KOPT-K1 (cell line): Measurements from ENCODE around the gene SIAH3.
"Not testable (repeated sequence)": the region's sequence is repeated elsewhere in the genome, so short reads cannot be mapped to it uniquely, and the experiment has no call there.

ENCODE experiments used
- H3K27ac ChIP-seq: fragments of 200-600 bp; sonication (generic); 2 replicates; pipeline ENCODE4 v1.5.1; 2016; ENCODE audit warnings: antibody characterized with exemption, mild to moderate bottlenecking, low read depth, low read length; ENCODE audit not compliant: poor library complexity, severe bottlenecking
- H3K36me3 ChIP-seq: fragments of 200-600 bp; sonication (generic); 2 replicates; pipeline ENCODE4 v1.5.1; 2017; ENCODE audit warnings: antibody characterized with exemption, mild to moderate bottlenecking, low read length, moderate library complexity; ENCODE audit not compliant: insufficient read depth
- H3K9me3 ChIP-seq: fragments of 200-600 bp; sonication (generic); 2 replicates; pipeline ENCODE4 v1.5.1; 2017; ENCODE audit warnings: antibody characterized with exemption, low read length, mild to moderate bottlenecking; ENCODE audit not compliant: insufficient read depth, poor library complexity, severe bottlenecking

SIAH3 gene

DNA sequence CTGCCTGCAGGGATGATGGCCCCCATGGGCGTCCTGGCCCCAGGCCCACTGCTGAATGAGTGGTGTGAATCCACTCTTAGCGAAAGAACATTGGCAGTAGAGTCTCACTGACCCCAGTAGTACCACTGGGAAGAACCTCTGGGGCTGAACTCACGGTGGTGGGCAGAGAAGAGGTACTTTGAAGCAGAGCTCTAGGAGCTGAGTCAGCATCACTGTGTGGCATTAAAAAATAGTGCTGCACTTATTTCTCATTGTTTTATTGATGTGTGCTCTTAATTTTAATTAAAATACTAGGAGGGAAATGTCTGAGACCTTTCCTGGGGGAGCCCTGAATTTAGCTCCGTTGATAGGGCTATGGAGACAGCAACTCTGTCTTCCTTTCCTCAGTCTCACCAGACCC lies 88.1 kb downstream of the SIAH3 start:
- Histone ChIP-seq H3K27ac (no peak overlapping the region), H3K36me3 (no peaks in the 10 kb centered on the region)

DNA sequence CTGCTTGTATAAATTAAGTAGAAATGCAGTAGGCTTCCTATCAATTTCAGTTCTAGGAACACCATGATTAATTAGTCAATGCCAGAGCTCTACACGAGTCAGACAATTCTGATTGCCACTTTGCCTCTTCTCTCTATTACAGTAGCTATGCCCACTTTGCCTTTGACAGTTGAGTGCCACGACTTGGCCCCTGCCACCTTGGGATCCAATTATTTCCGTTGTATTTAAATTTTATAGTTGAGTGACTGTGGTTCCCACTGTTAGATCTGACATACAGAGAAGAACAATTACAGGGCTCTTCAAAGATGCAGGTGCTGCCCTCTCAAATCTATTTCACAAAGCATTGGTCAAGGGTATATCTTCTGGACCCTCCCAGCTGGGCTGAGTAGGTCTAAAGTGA lies 94.0 kb downstream of the SIAH3 start:
- H3K36me3 ChIP-seq, H3K27ac ChIP-seq: not testable (repeated sequence)
- H3K9me3 ChIP-seq, result peaks cover 12% of the 10 kb centered on the region

More for the DNA sequence above, 88.1 kb downstream of the SIAH3 start:
- H3K9me3 ChIP-seq, result no peaks in the 10 kb centered on the region

DNA sequence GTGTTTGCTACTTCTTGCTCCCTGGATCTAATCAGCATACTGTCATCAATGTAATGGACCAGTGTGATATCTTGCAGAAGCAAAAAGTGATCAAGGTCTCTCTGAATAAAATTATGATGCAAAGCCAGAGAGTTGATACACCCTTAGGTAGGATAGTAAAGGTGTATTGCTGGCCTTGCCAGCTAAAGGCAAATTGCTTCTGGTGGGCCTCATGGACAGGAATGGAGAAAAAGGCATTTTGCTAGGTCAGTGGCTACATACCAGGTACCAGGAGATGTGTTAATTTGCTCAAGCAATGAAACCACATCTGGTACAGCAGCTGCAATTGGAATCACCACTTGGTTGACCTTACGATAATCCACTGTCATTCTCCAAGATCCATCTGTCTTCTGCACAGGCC lies 95.1 kb downstream of the SIAH3 start:
- H3K36me3 ChIP-seq, H3K27ac ChIP-seq: not testable (repeated sequence)
- peaks cover 12% of the 10 kb centered on the region for H3K9me3 ChIP-seq

DNA sequence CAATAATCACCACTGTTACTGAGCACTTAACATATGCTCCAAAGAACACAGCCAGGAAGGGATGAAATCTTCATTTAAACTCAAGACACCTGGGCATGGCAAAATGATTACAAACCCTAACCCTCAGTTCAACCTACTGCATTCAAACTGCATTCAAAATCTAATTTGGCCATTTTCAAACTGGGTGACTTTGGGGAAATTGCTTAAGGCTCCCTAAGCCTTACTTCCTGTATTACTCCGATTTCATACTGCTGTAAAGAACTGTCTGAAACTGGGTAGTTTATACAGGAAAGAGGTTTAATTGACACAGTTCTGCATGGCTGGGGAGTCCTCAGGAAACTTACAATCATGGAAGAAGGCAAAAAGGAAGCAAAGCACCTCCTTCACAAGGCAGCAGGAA lies 99.0 kb downstream of the SIAH3 start:
- Histone ChIP-seq H3K27ac (no peak overlapping the region), H3K9me3 (peaks cover 5% of the 10 kb centered on the region), H3K36me3 (no peaks in the 10 kb centered on the region)

DNA sequence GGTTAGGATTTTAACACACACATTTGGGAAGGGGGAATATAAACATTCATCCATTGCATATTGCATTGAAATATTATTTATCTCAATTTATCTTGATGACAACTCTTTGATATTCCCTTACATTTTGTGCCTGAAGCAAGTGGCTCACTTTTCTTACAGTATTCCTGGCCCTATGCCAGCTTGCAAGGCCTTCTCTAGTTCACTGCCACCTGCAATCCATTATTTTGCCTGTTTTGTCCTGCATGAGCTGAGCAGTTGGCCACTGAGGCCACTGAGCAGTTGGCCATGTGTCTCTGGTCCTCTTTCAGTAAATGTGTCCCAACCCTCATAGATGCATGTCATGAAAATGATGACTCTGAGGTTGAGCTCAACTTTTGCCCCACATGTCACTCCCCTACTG lies 99.7 kb downstream of the SIAH3 start:
- Histone ChIP-seq H3K9me3 (no peaks in the 10 kb centered on the region), H3K36me3 (no peaks in the 10 kb centered on the region), H3K27ac (no peak overlapping the region)

DNA sequence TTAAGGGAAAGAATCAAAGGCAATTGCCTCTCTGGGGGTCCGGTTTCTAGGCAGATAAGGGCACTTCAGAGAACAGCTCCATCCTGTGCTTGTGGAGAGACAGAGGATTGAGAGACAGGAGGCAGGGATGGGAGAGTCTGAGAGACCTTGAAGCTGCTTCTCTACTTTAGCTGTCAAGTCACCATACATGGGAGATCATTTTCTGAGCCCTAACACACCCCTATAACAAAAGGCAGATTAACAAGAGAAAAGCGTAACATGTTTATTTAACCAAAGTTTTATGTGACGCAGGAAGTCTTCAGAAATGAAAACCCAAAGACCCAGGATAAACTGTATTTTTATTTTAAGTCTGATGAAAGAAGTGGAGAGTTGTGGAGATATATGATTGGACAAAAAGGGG lies 101.0 kb downstream of the SIAH3 start:
- no peak overlapping the region for H3K27ac ChIP-seq
- no peaks in the 10 kb centered on the region for H3K36me3 ChIP-seq
- no peaks in the 10 kb centered on the region for H3K9me3 ChIP-seq

DNA sequence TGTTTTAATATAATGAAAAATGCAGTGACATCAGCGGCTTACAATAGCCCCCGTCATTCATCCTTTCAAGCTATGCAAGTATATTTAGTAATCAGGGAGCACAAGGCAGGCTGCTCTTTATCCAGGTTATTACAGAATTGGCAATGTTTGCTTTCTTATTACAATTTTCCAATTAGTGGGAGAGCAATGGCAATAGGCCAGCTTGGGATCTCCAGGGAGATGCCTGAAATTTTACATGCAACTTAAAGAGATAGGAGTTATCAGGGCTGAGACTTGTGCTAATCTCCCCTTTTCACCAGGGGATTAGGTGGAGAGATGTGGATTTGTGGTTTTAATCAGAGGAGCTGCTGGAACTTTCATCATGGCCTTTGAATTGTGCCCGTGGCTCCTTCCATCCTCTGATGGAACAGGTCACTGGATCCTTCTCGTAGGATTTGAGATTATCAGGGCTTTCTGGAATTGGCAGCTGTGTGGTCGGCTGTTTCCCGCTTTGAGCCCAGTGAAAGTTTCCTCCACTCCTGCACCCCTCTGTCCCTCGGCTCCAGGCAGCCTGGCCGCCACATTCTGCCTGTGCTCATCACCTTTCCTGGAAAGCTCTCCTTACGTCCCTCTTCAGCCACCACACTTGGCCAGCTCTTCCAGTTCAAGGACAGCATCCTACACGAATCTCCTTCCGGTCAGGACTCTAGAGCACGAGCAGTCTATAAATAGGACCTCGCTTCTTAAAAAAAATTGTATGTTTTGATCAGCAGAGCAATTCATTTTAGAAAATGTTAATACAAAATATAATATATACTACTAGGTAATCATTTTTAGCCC lies 102.4 kb downstream of the SIAH3 start:
- no peaks in the 10 kb centered on the region for H3K9me3 ChIP-seq
- no peaks in the 10 kb centered on the region for H3K36me3 ChIP-seq
- no peak overlapping the region for H3K27ac ChIP-seq

DNA sequence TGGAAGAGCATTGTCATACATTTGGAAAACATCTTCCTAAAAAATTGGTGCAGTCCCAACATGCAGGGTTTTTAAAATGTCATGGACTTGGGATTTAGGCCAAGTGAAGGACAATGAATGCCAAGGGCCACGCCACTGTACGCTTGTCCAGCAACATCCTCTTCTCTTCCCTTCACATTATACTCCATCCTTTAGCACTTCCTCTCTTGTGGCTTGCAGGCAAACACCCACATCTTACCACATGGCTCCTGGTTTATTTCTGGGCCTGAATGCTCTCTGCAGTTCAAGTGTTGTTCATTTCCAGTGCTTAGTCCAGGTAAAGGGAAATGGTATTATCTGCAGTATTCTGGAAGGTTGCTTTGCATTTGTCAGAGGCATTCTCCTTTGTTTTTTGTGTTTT lies 104.5 kb downstream of the SIAH3 start:
- Histone ChIP-seq H3K27ac (no peak overlapping the region), H3K36me3 (no peaks in the 10 kb centered on the region), H3K9me3 (no peaks in the 10 kb centered on the region)

DNA sequence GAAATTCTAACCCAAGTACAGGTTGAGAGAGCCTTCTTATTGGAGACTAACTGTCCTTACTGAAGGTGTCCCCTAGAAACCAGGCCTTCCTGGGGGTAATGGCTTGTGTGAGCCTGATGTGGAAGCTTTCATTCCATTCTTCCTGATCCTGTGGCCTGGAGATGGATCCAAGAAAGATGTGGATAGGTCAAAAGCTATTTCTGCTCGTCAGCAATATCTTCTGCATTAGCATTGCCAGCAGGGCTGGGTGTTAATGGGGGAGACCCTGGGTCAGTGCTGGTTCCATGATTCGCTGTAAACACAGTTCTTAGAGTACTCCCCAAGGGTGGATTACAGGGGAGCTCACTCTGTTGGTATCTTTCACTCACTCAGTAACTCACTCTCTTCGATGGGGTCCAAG lies 106.6 kb downstream of the SIAH3 start:
- H3K36me3 ChIP-seq, result no peaks in the 10 kb centered on the region
- no peaks in the 10 kb centered on the region for H3K9me3 ChIP-seq
- H3K27ac ChIP-seq, result no peak overlapping the region

DNA sequence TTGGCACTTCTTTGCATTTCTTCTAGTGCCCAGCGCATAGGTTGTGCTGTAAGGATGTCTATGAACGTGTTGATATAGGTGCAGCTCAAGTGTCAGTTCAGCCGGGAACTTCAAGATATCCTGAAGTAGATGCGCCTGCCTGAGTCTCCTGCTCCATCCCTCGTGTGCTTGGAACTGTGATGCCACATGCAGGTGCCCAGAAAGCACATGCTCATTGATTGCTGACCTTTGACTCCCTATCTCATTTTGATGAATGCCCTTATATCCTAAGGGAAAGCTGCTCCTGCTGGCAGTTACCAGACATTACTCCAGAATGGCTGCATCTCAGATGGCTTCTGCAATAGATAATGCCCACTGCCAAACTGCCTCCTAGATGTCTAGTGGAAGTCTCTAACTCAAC lies 108.6 kb downstream of the SIAH3 start:
- Histone ChIP-seq H3K27ac (no peak overlapping the region), H3K9me3 (no peaks in the 10 kb centered on the region), H3K36me3 (no peaks in the 10 kb centered on the region)

DNA sequence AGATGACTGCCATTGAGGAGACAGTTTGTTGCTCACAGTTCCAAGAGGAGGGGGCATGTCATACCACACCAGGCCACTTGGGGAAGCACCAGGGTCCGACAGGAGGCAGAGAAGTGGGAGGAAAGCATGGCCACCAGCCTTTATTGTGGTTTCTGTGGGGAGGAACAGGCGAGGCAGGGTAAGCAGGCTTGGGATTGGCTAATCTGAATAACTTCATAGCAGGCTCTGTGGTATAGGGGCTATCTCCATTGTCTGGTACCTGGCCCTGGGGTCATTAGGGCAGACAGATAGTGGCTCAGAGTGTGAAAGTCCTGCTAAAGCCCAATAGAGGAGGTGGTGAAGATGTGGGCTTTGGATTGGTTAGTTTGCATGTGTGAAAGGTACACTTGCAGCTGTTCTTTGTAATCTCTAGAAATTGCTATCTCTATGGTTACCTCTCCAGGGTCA lies 114.0 kb downstream of the SIAH3 start:
- no peaks in the 10 kb centered on the region for H3K9me3 ChIP-seq
- H3K27ac ChIP-seq, result no peak overlapping the region
- no peaks in the 10 kb centered on the region for H3K36me3 ChIP-seq

DNA sequence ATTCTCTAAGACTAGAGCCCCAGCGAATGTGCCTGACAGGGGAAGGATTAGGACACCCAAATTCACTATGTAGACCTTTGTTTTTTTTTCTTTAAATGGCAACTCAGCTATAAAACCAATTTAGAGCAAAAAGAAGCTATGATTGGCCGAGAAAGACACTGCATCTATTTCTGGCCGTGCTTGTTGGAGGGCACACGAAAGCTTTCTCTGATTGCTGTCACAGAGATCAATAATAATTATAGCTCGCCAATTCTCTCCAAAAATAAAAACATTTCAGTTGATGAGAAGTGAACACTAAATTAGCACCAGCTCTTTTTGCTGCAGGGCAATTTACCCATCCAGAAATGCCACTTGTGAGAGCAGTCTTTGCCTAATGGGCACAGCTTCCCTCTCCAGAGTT lies 118.2 kb downstream of the SIAH3 start:
- no peaks in the 10 kb centered on the region for H3K36me3 ChIP-seq
- H3K27ac ChIP-seq, result no peak overlapping the region
- H3K9me3 ChIP-seq, result no peaks in the 10 kb centered on the region

DNA sequence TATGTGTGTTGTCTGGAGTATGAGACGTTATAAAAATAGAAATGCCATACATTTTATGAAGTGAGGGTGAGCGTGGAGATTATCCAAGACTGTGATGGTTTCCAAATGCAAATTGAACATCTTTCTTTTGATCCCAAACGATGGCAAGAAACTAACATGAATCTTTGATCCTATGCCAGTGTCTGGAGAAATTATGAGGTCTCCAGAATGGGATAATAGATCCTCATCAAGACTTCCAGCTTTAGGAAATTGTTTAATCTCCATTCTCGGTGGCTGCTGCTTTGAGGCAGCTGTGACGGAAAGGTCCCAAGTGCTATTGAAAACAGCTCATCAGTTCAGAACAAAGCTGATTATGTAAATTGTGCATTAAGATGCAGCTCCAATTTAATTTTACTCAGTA lies 118.6 kb downstream of the SIAH3 start:
- Histone ChIP-seq H3K36me3 (no peaks in the 10 kb centered on the region), H3K9me3 (no peaks in the 10 kb centered on the region), H3K27ac (no peak overlapping the region)

DNA sequence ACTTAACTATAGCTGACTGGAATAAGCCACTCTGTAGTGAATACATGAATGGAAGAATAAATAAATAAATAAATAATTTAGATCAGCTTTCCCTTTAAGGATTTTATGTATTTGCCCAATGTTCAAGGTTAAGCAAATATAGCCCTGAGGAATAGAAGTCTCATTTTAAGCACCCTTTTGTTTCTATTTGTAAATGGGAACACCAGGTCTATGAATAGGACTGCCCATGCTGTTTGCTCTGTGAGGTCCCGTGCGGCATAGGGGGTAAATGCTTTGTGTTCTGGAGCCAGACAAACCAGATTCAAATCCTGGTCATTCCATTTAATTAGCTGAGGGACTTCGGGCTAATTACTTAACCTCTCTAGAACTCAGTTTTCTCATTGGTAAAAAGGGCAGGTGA lies 120.1 kb downstream of the SIAH3 start:
- Histone ChIP-seq H3K27ac (no peak overlapping the region), H3K36me3 (no peaks in the 10 kb centered on the region), H3K9me3 (no peaks in the 10 kb centered on the region)

DNA sequence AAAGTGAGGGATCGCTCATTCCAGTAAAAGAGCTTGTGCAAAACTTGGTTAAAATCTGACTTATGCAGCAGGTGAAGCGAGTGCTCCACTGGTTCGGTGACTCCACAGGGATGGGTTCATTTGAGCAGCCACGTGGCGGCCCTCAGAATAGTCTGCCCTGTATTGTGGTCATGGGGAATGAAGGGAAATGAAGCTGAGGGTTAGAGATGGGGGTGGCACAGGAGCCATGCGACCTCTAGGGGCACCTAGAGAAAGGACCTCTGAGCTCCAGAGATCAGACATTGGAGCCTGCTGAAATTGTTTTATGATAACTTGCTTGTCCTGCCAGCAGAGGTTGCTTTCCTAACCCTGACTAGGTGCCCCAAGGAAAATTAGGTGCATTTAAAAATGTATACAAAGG lies 122.8 kb downstream of the SIAH3 start:
- Histone ChIP-seq H3K36me3 (no peaks in the 10 kb centered on the region), H3K9me3 (no peaks in the 10 kb centered on the region), H3K27ac (no peak overlapping the region)
